Activated CD4-positive, alpha-beta memory T cell treated with anti-CD3 and anti-CD28 coated beads, Interleukin-2, amount 10 ng/mL, durations not matched to agents 7 days and 5 days (primary cell): Measurements from ENCODE around the gene RAPGEFL1. TPM values are rescaled to one million over a fixed set of nuclear protein-coding genes. Genes with fewer than 3 reads are reported as not detected.
"Not testable (repeated sequence)": the region's sequence is repeated elsewhere in the genome, so short reads cannot be mapped to it uniquely, and the experiment has no call there.

Experiments used
- CTCF ChIA-PET: fragments of 350-600 bp; sonication (Branson Sonifier 250); formaldehyde crosslinking; loops from one replicate; lab custom pipeline; 2021; ENCODE audit warnings: antibody characterized with exemption, inconsistent platforms; lab: Charles Lee
- POLR2A ChIA-PET: fragments of 350-600 bp; sonication (Branson Sonifier 250); formaldehyde crosslinking; loops from one replicate; lab custom pipeline; 2021; ENCODE audit warnings: antibody characterized with exemption; lab: Charles Lee
- DNase-seq: peaks from one replicate; pipeline ENCODE4 v3.0.0-alpha.2; 2020
- H3K27ac Mint-ChIP-seq: one replicate; pipeline ENCODE4 v1.8.0; 2021; ENCODE audit warnings: mild to moderate bottlenecking, mixed read lengths
- H3K27me3 Mint-ChIP-seq: one replicate; pipeline ENCODE4 v1.8.0; 2021; ENCODE audit warnings: mixed read lengths
- H3K36me3 Mint-ChIP-seq: one replicate; pipeline ENCODE4 v1.8.0; 2021; ENCODE audit warnings: low read depth, mixed read lengths
- H3K4me1 Mint-ChIP-seq: one replicate; pipeline ENCODE4 v1.8.0; 2021; ENCODE audit warnings: mixed read lengths
- H3K4me3 Mint-ChIP-seq: one replicate; pipeline ENCODE4 v1.8.0; 2021; ENCODE audit warnings: mild to moderate bottlenecking, mixed read lengths
- H3K9me3 Mint-ChIP-seq: one replicate; pipeline ENCODE4 v1.8.0; 2021; ENCODE audit warnings: mixed read lengths
- total RNA-seq, 2 experiments: library from RNA; stranded (reverse); gene quantifications; one replicate each; pipeline ENCODE4 v1.2.3, GENCODE V29; 2021

Gene RAPGEFL1
- total RNA-seq, 2 experiments from 2014 or later = 4.7 to 6.0 TPM

DNA sequence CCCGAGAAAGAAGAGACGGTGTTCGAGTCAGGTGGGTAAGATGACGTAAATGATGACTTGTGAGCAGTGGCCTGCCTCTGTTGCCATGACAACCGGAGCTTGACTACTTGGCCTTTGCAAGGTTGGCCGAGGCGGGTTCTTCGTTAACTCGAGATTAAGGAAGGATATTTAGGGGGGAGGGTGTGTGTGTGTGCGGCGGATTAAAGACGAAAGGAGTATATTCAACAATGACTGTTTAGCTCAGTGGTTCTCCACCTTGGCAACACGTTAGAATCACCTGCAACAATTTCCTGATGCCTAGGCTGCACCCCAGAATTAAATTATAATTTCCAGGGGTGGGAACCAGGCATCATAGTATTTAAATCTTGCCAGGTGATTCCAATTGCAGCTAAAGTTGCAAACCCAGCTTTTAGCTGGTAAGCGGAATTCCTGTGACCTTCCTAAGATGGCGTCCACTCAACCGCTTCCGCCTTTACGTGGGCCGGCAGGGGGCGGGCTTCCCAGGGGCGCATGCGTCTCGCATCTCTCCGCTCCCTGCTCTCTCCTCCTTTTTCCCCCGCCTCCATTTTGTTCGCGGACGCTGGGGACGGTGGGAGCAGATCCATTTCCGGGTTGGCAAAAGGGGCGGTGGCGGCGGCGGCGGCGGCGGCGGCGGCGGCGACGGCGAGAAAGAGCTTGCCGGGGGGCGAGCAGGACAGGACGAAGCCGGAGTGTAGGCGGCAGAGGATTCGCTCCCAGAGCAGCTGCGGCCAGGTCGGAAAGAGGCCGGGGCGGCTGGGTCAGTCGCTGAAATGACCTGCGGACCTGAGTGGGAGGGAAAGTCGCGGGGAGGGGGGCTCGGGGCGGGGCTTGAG is 41.7 kb downstream of the RAPGEFL1 start, which contains the start of gene WIPF2:
WIPF2 (plus strand) TSS at position 565 of the 854 bp plus-strand sequence. CDS start 37,156 bp downstream, outside the sequence.
- DNase-seq = peak; percentile 97
- ChIA-PET POLR2A (interaction anchor here (0.7 to 3.0 kb wide), 38 partner anchors 10 to 1473 kb away, joined by 3 to 26 read pairs (median 4); partner anchors contain the start of genes CASC3, CDC6, EIF1 and MED24), CTCF (interaction anchor here (0.6 to 3.9 kb wide), 31 partner anchors 10 to 297 kb away, joined by 3 to 51 read pairs (median 4); partner anchors contain the start of genes CASC3, CDC6, PSMD3 and TOP2A)
- peaks cover 10% of the 10 kb centered on the region for H3K36me3 Mint-ChIP-seq
- no peaks in the 10 kb centered on the region for H3K27me3 Mint-ChIP-seq
- H3K9me3 Mint-ChIP-seq = no peaks in the 10 kb centered on the region
- H3K4me3 Mint-ChIP-seq = peak within 1 kb of the TSS; percentile 90
- peaks cover 32% of the 10 kb centered on the region for H3K4me1 Mint-ChIP-seq
- peak within 1 kb of the TSS; percentile 100 for H3K27ac Mint-ChIP-seq

DNA sequence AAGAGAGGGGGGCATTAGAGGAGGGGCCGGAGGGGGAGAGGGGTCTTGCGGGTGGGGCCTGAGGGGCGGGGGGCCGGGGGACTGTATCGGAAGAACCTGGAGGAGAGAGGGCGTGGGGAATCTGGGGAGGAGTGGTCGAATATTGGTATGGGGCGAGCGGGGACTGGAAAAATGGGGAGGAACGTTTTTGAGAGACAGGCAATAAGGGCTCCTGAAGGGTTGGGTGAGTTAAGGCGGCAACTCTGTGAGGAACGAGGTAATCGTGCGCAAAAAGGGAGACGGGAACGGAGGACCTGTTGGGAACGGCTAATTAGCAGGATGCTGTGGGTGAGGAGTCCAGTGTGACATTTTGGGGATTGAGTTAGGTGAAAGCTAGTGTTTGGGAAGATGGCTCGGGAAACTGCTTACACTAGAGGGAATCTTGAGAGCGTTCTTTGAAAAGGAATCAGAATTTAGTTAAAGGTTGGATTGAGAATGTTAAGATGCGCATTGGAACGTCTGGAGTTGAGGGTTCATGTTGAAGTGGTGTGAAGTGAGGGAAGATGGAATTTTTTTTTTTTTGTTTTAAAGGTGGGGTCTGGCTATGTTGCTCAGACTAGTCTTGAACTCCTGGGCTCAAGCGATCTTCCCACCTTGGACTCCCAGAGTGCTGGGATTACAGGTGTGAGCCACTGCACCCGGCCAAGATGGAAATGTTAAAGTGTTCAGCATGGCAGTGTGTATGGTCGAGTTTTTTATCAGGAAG is 42.5 kb downstream of the RAPGEFL1 start:
- Mint-ChIP-seq H3K9me3 (no peaks in the 10 kb centered on the region), H3K27ac (peak overlapping the region; percentile 39), H3K4me3 (peak overlapping the region; percentile 90), H3K27me3 (no peaks in the 10 kb centered on the region), H3K4me1 (peaks cover 36% of the 10 kb centered on the region), H3K36me3 (peaks cover 11% of the 10 kb centered on the region)
- CTCF ChIA-PET = interaction anchor here (0.7 to 3.9 kb wide), 18 partner anchors 10 to 167 kb away, joined by 3 to 51 read pairs (median 6); partner anchors contain the start of gene CDC6
- POLR2A ChIA-PET = interaction anchor here (1.0 to 3.0 kb wide), 20 partner anchors 10 to 758 kb away, joined by 3 to 26 read pairs (median 5); partner anchors contain the start of genes CASC3 and CDC6
- peak; percentile 39 for DNase-seq

DNA sequence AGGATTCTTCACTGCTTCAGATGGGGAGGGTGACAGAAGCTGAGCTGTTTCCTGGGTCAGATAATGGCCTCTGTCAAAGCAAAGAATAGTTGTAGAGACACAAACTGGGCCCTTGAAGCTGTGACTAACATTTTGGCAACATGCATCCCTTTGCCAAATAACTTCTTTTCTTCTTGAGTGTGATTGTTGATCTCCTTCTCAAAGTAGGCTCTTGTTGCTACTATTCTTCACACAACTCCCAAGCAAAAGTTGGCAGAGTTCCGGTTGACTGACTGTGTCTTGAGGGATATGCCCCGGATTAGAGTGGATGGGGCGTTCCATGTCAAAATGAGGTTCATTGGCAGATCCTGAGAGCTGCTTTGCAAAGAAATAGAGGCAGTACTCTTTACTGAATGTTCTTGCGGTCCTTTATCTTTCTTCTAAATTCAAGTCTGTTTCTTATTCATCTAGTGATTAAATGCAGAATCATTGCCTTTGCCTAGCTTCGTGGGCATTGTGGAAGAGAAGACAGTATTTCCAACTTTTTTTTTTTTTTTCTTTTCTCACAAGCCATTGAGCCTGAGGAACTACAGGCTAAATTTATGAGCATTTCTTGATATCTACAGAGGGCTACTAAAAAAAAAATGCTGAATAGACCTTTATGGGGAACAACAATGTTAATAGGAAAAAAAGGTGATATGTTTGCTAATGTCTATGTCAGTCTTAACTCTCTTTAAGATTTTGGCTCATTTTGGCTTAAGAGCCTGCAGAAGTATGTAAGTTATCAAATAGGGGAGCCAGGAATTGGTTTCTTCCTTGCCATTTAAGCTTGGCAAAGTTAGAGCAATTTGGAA is 47.7 kb downstream of the RAPGEFL1 start:
- no peak for DNase-seq
- H3K27ac Mint-ChIP-seq = no peak overlapping the region
- ChIA-PET POLR2A (no interaction called here), CTCF (interaction anchor here (0.7 kb wide), 2 partner anchors 18 to 56 kb away, joined by 3 to 4 read pairs; no protein-coding TSS in a partner anchor)
- H3K9me3 Mint-ChIP-seq = no peaks in the 10 kb centered on the region
- H3K4me1 Mint-ChIP-seq = peaks cover 27% of the 10 kb centered on the region
- no peak overlapping the region for H3K4me3 Mint-ChIP-seq
- no peaks in the 10 kb centered on the region for H3K27me3 Mint-ChIP-seq
- H3K36me3 Mint-ChIP-seq = peaks cover 27% of the 10 kb centered on the region

- H3K9me3 Mint-ChIP-seq, H3K4me3 Mint-ChIP-seq, H3K27me3 Mint-ChIP-seq, DNase-seq, H3K27ac Mint-ChIP-seq, H3K4me1 Mint-ChIP-seq: not testable (repeated sequence)
- ChIA-PET CTCF (interaction anchor here (1.5 to 1.8 kb wide), 2 partner anchors 10 to 31 kb away, joined by 3 read pairs; partner anchors contain the start of gene WIPF2), POLR2A (interaction anchor here (1.2 kb wide), 1 partner anchor 10 kb away, joined by 7 read pairs; the partner anchor contains the start of gene WIPF2)
- H3K36me3 Mint-ChIP-seq = peaks cover 33% of the 10 kb centered on the region
These were observed 51.9 kb downstream of the RAPGEFL1 start for GRCh38 chr17:40229146-40229545.

GRCh38 chr17:40230670-40231069 is 53.4 kb downstream of the RAPGEFL1 start:
- H3K27ac Mint-ChIP-seq = no peak overlapping the region
- no peak for DNase-seq
- no peaks in the 10 kb centered on the region for H3K4me1 Mint-ChIP-seq
- ChIA-PET CTCF (interaction anchor here (0.5 to 1.8 kb wide), 2 partner anchors 32 to 51 kb away, joined by 3 read pairs; no protein-coding TSS in a partner anchor), POLR2A (interaction anchor here (1.2 to 1.3 kb wide), 2 partner anchors 12 kb away, joined by 3 to 7 read pairs; partner anchors contain the start of gene WIPF2)
- H3K4me3 Mint-ChIP-seq = no peak overlapping the region
- peaks cover 29% of the 10 kb centered on the region for H3K36me3 Mint-ChIP-seq
- H3K27me3 Mint-ChIP-seq = no peaks in the 10 kb centered on the region
- H3K9me3 Mint-ChIP-seq = no peaks in the 10 kb centered on the region

GRCh38 chr17:40231928-40232327 is 54.7 kb downstream of the RAPGEFL1 start:
- H3K27me3 Mint-ChIP-seq, H3K27ac Mint-ChIP-seq, H3K9me3 Mint-ChIP-seq, H3K4me3 Mint-ChIP-seq, H3K4me1 Mint-ChIP-seq, DNase-seq: not testable (repeated sequence)
- peaks cover 29% of the 10 kb centered on the region for H3K36me3 Mint-ChIP-seq
- POLR2A ChIA-PET = interaction anchor here (1.3 kb wide), 1 partner anchor 14 kb away, joined by 3 read pairs; no protein-coding TSS in a partner anchor
- CTCF ChIA-PET = interaction anchor here (0.7 to 1.7 kb wide), 3 partner anchors 63 to 158 kb away, joined by 3 to 7 read pairs (median 5); no protein-coding TSS in a partner anchor

DNA sequence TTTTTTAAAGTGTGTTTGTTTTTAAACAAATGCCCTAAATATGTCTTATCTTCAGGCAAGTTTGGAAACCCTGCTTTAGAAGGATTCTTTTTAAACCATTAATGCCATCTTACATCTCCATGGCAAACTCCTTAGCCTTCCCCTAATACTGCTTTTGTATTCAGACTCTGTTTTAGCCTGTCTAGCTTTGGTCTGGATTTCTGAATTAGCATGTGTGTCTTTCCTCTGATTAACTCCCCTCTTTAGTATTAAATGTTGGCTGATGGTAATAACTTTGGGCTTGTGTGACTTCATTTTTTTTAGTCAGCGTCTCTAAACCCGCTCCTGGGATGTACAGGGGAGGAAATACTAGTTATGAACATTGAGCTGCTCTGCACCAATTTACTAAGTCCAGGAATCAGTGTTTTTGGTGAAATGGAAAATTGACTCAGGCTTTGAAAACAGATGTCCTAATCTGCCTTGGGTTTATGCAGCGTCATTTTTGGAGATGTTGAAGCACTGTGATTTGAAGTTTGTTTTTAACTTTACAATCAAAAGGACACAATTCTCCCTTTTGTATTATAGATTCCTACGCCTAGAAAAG is 64.1 kb downstream of the RAPGEFL1 start:
- H3K4me1 Mint-ChIP-seq = peaks cover 11% of the 10 kb centered on the region
- H3K4me3 Mint-ChIP-seq = no peak overlapping the region
- DNase-seq = no peak
- H3K36me3 Mint-ChIP-seq = peaks cover 5% of the 10 kb centered on the region
- ChIA-PET CTCF (interaction anchor here (0.7 to 2.2 kb wide), 4 partner anchors 17 to 781 kb away, joined by 3 to 8 read pairs (median 4); no protein-coding TSS in a partner anchor), POLR2A (interaction anchor here (1.4 kb wide), 1 partner anchor 22 kb away, joined by 7 read pairs; the partner anchor contains the start of gene WIPF2)
- H3K27me3 Mint-ChIP-seq = no peaks in the 10 kb centered on the region
- no peaks in the 10 kb centered on the region for H3K9me3 Mint-ChIP-seq
- H3K27ac Mint-ChIP-seq = no peak overlapping the region

GRCh38 chr17:40242774-40243173 is 65.5 kb downstream of the RAPGEFL1 start:
- Mint-ChIP-seq H3K27me3 (no peaks in the 10 kb centered on the region), H3K4me1 (peaks cover 11% of the 10 kb centered on the region), H3K27ac (no peak overlapping the region), H3K4me3 (no peak overlapping the region), H3K36me3 (peaks cover 5% of the 10 kb centered on the region), H3K9me3 (no peaks in the 10 kb centered on the region)
- POLR2A ChIA-PET = interaction anchor here (1.4 kb wide), 1 partner anchor 24 kb away, joined by 7 read pairs; the partner anchor contains the start of gene WIPF2
- no peak for DNase-seq
- CTCF ChIA-PET = interaction anchor here (2.2 kb wide), 1 partner anchor 51 kb away, joined by 8 read pairs; no protein-coding TSS in a partner anchor

DNA sequence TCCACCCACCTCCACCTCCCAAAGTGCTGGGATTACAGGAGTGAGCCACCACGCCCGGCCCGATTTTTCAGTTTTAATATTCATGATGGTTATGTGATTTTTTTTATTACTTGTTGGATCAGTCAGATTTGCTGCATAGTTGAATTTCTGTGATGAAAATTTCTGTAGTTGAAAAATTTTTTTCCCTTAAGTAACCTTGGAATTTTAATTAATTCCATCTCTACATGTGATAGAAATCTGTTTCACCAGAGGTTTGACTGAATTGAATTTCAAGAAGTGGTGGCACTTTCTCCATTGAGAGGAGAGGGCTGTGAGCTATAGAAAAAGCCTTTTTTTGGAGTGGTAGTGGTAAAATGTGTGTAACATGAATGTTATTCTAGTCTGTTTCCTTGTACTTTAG is 66.5 kb downstream of the RAPGEFL1 start:
- H3K27me3 Mint-ChIP-seq = no peaks in the 10 kb centered on the region
- no peaks in the 10 kb centered on the region for H3K9me3 Mint-ChIP-seq
- POLR2A ChIA-PET = interaction anchor here (0.6 kb wide), 1 partner anchor 108 kb away, joined by 3 read pairs; no protein-coding TSS in a partner anchor
- CTCF ChIA-PET = no interaction called here
- H3K27ac Mint-ChIP-seq = no peak overlapping the region
- H3K4me1 Mint-ChIP-seq = peaks cover 11% of the 10 kb centered on the region
- H3K4me3 Mint-ChIP-seq = no peak overlapping the region
- DNase-seq = no peak
- H3K36me3 Mint-ChIP-seq = peaks cover 5% of the 10 kb centered on the region

DNA sequence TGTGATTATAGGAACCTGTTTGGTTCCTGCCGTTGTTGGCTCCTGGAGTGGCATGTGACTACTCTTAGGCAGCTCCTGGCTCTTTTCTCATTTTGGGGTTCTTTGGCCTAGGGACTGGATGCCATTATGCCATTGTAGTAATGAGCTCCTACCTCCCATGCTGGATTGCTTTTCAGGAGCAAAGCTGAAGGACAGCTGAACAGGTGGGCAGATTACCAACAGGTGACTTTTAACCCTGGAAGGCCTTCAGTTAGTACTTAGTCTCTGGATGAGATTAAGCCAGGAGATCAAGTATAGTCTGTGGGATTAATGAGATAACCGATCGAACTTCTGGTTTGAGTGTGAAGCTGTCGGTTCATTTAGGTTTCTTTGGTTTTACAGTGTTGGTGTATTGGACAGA is 67.0 kb downstream of the RAPGEFL1 start:
- no peak overlapping the region for H3K4me3 Mint-ChIP-seq
- no peaks in the 10 kb centered on the region for H3K9me3 Mint-ChIP-seq
- H3K4me1 Mint-ChIP-seq = peaks cover 11% of the 10 kb centered on the region
- DNase-seq = no peak
- ChIA-PET CTCF (interaction anchor here (0.7 kb wide), 1 partner anchor 216 kb away, joined by 3 read pairs; no protein-coding TSS in a partner anchor), POLR2A (no interaction called here)
- H3K27ac Mint-ChIP-seq = no peak overlapping the region
- H3K36me3 Mint-ChIP-seq = peaks cover 5% of the 10 kb centered on the region
- no peaks in the 10 kb centered on the region for H3K27me3 Mint-ChIP-seq
